Cardiac muscle cell (in vitro differentiated cells and primary cell): ENCODE results near the gene NUDT9. TPM values are rescaled to one million over a fixed set of nuclear protein-coding genes. Genes with fewer than 3 reads are reported as not detected.

ENCODE experiments used
- DNase-seq, 2 donors: peaks; one replicate each; pipeline versions ENCODE4 v3.0.0 to v3.0.0-alpha.2; 2010 to 2017; ENCODE audit warnings: low read depth in 1 of 2, low spot score in 1 of 2
- H3K27ac ChIP-seq: fragments of 200-600 bp; sonication (generic); 2 replicates; pipeline ENCODE4 v1.5.1; 2016
- H3K27me3 ChIP-seq: fragments of 200-600 bp; sonication (generic); 2 replicates; pipeline ENCODE4 v1.6.0; 2016; ENCODE audit warnings: control low read depth
- H3K36me3 ChIP-seq: fragments of 200-600 bp; sonication (generic); 2 replicates; pipeline ENCODE4 v1.5.1; 2016; ENCODE audit warnings: control low read depth
- H3K4me1 ChIP-seq: fragments of 200-600 bp; sonication (generic); 2 replicates; pipeline ENCODE4 v1.8.1; 2017; ENCODE audit warnings: low read depth, mild to moderate bottlenecking, mixed run types
- H3K4me3 ChIP-seq: fragments of 200-600 bp; sonication (generic); 2 replicates; pipeline ENCODE4 v1.5.1; 2016; ENCODE audit warnings: mild to moderate bottlenecking
- H3K9me3 ChIP-seq: fragments of 200-600 bp; sonication (generic); 2 replicates; pipeline ENCODE4 v1.5.1; 2017; ENCODE audit warnings: low read depth, mild to moderate bottlenecking, control low read depth
- CTCF ChIP-seq: IDR thresholded peaks from 2 replicates; pipeline ENCODE4 v1.5.1; 2012; ENCODE audit warnings: low read depth, mild to moderate bottlenecking, low read length
- polyA plus RNA-seq: library from polyadenylated mRNA; unstranded; fragments of >200 nt; fragmentation: Nextera tagmentation; extraction: Ambion mirVana; gene quantifications from 2 replicates; pipeline ENCODE4 v1.2.1, GENCODE V29; 2016
- total RNA-seq: library from RNA; depleted of rRNA; stranded (reverse); fragments of >200 nt; gene quantifications from 2 replicates; pipeline ENCODE4 v1.2.3, GENCODE V29; 2016

The NUDT9 gene
- total and polyA plus RNA-seq, 2 experiments from 2014 or later, result 21.8 to 41.6 TPM

- Histone ChIP-seq H3K4me3 (no peak overlapping the region), H3K27me3 (no peaks in the 10 kb centered on the region), H3K36me3 (no peaks in the 10 kb centered on the region), H3K27ac (no peak overlapping the region), H3K9me3 (no peaks in the 10 kb centered on the region), H3K4me1 (peaks cover 10% of the 10 kb centered on the region)
- no peak for TF ChIP-seq CTCF
- DNase-seq, result no peak
Observed at GRCh38 chr4:87425711-87426110, 3.3 kb downstream of the NUDT9 start.

GRCh38 chr4:87426865-87427517, 4.6 kb downstream of the NUDT9 start:
- Histone ChIP-seq H3K4me1 (peaks cover 10% of the 10 kb centered on the region), H3K36me3 (no peaks in the 10 kb centered on the region), H3K4me3 (no peak overlapping the region), H3K9me3 (no peaks in the 10 kb centered on the region), H3K27ac (no peak overlapping the region), H3K27me3 (no peaks in the 10 kb centered on the region)
- no peak for DNase-seq
- TF ChIP-seq CTCF, result no peak

- H3K4me1 ChIP-seq, result peaks cover 10% of the 10 kb centered on the region
- no peak overlapping the region for H3K27ac ChIP-seq
- no peaks in the 10 kb centered on the region for H3K9me3 ChIP-seq
- TF ChIP-seq CTCF, result no peak
- DNase-seq, result no peak
- H3K36me3 ChIP-seq, result no peaks in the 10 kb centered on the region
- no peak overlapping the region for H3K4me3 ChIP-seq
- no peaks in the 10 kb centered on the region for H3K27me3 ChIP-seq
Observed at GRCh38 chr4:87427518-87427868, 5.1 kb downstream of the NUDT9 start.

- Histone ChIP-seq H3K4me1 (peaks cover 3% of the 10 kb centered on the region), H3K27me3 (no peaks in the 10 kb centered on the region), H3K27ac (no peak overlapping the region), H3K9me3 (no peaks in the 10 kb centered on the region), H3K4me3 (no peak overlapping the region), H3K36me3 (no peaks in the 10 kb centered on the region)
- no peak for DNase-seq
- TF ChIP-seq CTCF, result no peak
Observed at GRCh38 chr4:87428979-87429378, 6.6 kb downstream of the NUDT9 start.

- no peak overlapping the region for H3K27ac ChIP-seq
- H3K4me1 ChIP-seq, result no peaks in the 10 kb centered on the region
- H3K27me3 ChIP-seq, result no peaks in the 10 kb centered on the region
- no peak overlapping the region for H3K4me3 ChIP-seq
- no peaks in the 10 kb centered on the region for H3K36me3 ChIP-seq
- TF ChIP-seq CTCF, result no peak
- H3K9me3 ChIP-seq, result no peaks in the 10 kb centered on the region
- DNase-seq, result no peak
Observed at GRCh38 chr4:87430038-87430437, 7.7 kb downstream of the NUDT9 start.
